Suprapubic skin (tissue), 3 donors: ENCODE results near the gene FAM186B.

ENCODE experiments used
- CTCF ChIP-seq, 2 donors: fragments of 200-600 bp in 1 of 2; fragments of 450-650 bp in 1 of 2; sonication (generic) in 1 of 2; IDR thresholded peaks; one replicate each; pipeline ENCODE4 v1.5.1; 2016 to 2019; ENCODE audit warnings: antibody characterized with exemption in 2 of 2, mild to moderate bottlenecking in 1 of 2, moderate library complexity in 1 of 2
- POLR2A ChIP-seq, 2 donors: fragments of 450-650 bp; IDR thresholded peaks; one replicate each; pipeline ENCODE4 v1.6.1; 2017; ENCODE audit warnings: antibody characterized with exemption in 2 of 2, mild to moderate bottlenecking in 2 of 2, moderate library complexity in 2 of 2

DNA sequence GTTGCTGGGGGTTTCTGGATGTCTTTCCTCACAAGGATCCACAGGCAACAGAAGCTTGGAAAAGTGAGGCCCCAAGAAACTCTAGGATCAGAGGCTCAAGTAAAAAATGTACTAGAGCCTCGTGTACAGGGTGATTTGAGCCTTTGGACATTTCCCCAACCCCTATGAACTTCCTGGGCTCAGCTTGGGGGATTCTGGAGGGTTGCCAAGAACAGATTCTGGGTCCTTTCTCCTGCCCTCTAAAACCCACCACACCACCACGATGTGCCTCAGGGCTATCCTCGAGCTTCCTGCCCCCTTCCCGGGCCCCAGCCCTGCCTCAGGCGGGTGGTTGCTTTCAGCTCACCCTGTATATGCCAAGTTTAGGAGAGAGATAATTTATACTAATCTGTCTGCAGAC, 583 bp downstream of the FAM186B start:
- TF ChIP-seq CTCF (IDR thresholded peaks at IDR 0.05) = no peak
- TF ChIP-seq POLR2A (IDR thresholded peaks at IDR 0.05) = no peak
